ENCODE data around the gene ATP5ME.

Gene ATP5ME

GRCh38 chr4:674172-675035 is at the start of gene ATP5ME, which contains the start of gene MYL5:
ATP5ME (minus strand) TSS chr4:674276; CDS start chr4:674247, 29 bp downstream.
MYL5 (plus strand) TSS chr4:674542; CDS start chr4:678027, 3,485 bp downstream.
- no peaks in the 10 kb centered on the region for H3K9me3 ChIP-seq (ENCODE audit: insufficient read depth, low read length)
- no peaks in the 10 kb centered on the region for H4K20me1 ChIP-seq (ENCODE audit: low read depth, low read length)
- H3K9me2 ChIP-seq (replicated peaks; ENCODE audit: insufficient read depth, low read length), result no peaks in the 10 kb centered on the region
- peaks cover 43% of the 10 kb centered on the region for H3F3A ChIP-seq (ENCODE audit: insufficient read depth)
- peak within 1 kb of the TSS; percentile 98 for H3K27ac ChIP-seq (ENCODE audit: low read depth, low read length)
- no peaks in the 10 kb centered on the region for H3K27me3 ChIP-seq (ENCODE audit: low read length)
- TF ChIP-seq EZH2phosphoT487 (conservative IDR thresholded peaks at IDR 0.05; ENCODE audit: low read length) (no peak), CTCF (IDR thresholded peaks at IDR 0.05; ENCODE audit: insufficient read depth, low read length, poor library complexity, severe bottlenecking) (peak; percentile 81)
- peak within 1 kb of the TSS; percentile 89 for H3K9ac ChIP-seq (ENCODE audit: low read length)
- no peaks in the 10 kb centered on the region for H3K36me3 ChIP-seq (ENCODE audit: low read length)
- H3K79me2 ChIP-seq (ENCODE audit: insufficient read depth, low read length), result peaks cover 14% of the 10 kb centered on the region
- no peak within 1 kb of the TSS for H2AFZ ChIP-seq (ENCODE audit: low read depth, low read length, severe bottlenecking)
- peak within 1 kb of the TSS; percentile 69 for H3K4me2 ChIP-seq (ENCODE audit: low read depth, low read length, poor library complexity, severe bottlenecking)
- peak within 1 kb of the TSS; percentile 70 for H3K4me3 ChIP-seq (ENCODE audit: insufficient read depth, low read length, poor library complexity, severe bottlenecking)

- H2AFZ ChIP-seq (ENCODE audit: low read depth, low read length, severe bottlenecking), result no peak overlapping the region
- no peaks in the 10 kb centered on the region for H3K9me2 ChIP-seq (replicated peaks; ENCODE audit: insufficient read depth, low read length)
- no peak overlapping the region for H3K9ac ChIP-seq (ENCODE audit: low read length)
- H3K27me3 ChIP-seq (ENCODE audit: low read length), result no peaks in the 10 kb centered on the region
- H3K4me3 ChIP-seq (ENCODE audit: insufficient read depth, low read length, poor library complexity, severe bottlenecking), result no peak overlapping the region
- no peaks in the 10 kb centered on the region for H3F3A ChIP-seq (ENCODE audit: insufficient read depth)
- H3K36me3 ChIP-seq (ENCODE audit: low read length), result no peaks in the 10 kb centered on the region
- H4K20me1 ChIP-seq (ENCODE audit: low read depth, low read length), result no peaks in the 10 kb centered on the region; the same call in 1 of the 2 replicates
- no peak overlapping the region for H3K27ac ChIP-seq (ENCODE audit: low read depth, low read length)
- no peaks in the 10 kb centered on the region for H3K9me3 ChIP-seq (ENCODE audit: insufficient read depth, low read length)
- TF ChIP-seq CTCF (IDR thresholded peaks at IDR 0.05; ENCODE audit: insufficient read depth, low read length, poor library complexity, severe bottlenecking), result no peak
- TF ChIP-seq EZH2phosphoT487 (conservative IDR thresholded peaks at IDR 0.05; ENCODE audit: low read length), result no peak
- no peak overlapping the region for H3K4me2 ChIP-seq (ENCODE audit: low read depth, low read length, poor library complexity, severe bottlenecking)
- H3K79me2 ChIP-seq (ENCODE audit: insufficient read depth, low read length), result peaks cover 71% of the 10 kb centered on the region
Measured at GRCh38 chr4:722851-723360, 48.8 kb upstream of the ATP5ME start.

- H3K9ac ChIP-seq (ENCODE audit: low read length), result no peak overlapping the region
- H4K20me1 ChIP-seq (ENCODE audit: low read depth, low read length), result no peaks in the 10 kb centered on the region; the same call in 1 of the 2 replicates
- peaks cover 70% of the 10 kb centered on the region for H3K79me2 ChIP-seq (ENCODE audit: insufficient read depth, low read length)
- no peak overlapping the region for H3K27ac ChIP-seq (ENCODE audit: low read depth, low read length)
- no peak overlapping the region for H3K4me3 ChIP-seq (ENCODE audit: insufficient read depth, low read length, poor library complexity, severe bottlenecking)
- no peak overlapping the region for H2AFZ ChIP-seq (ENCODE audit: low read depth, low read length, severe bottlenecking)
- no peaks in the 10 kb centered on the region for H3K9me2 ChIP-seq (replicated peaks; ENCODE audit: insufficient read depth, low read length)
- H3K36me3 ChIP-seq (ENCODE audit: low read length), result no peaks in the 10 kb centered on the region
- no peaks in the 10 kb centered on the region for H3K9me3 ChIP-seq (ENCODE audit: insufficient read depth, low read length)
- TF ChIP-seq CTCF (IDR thresholded peaks at IDR 0.05; ENCODE audit: insufficient read depth, low read length, poor library complexity, severe bottlenecking), result no peak
- TF ChIP-seq EZH2phosphoT487 (conservative IDR thresholded peaks at IDR 0.05; ENCODE audit: low read length), result no peak
- H3K27me3 ChIP-seq (ENCODE audit: low read length), result no peaks in the 10 kb centered on the region
- no peak overlapping the region for H3K4me2 ChIP-seq (ENCODE audit: low read depth, low read length, poor library complexity, severe bottlenecking)
- no peaks in the 10 kb centered on the region for H3F3A ChIP-seq (ENCODE audit: insufficient read depth)
Measured at GRCh38 chr4:722169-722725, 48.2 kb upstream of the ATP5ME start.

Measured in SU-DHL-6 (cell line).